Endodermal cell (in vitro differentiated cells): ENCODE measurements around the gene BNIP2. TPM values are rescaled to one million over a fixed set of nuclear protein-coding genes. Genes with fewer than 3 reads are reported as not detected.

Experiments used
- DNase-seq: peaks from one replicate; pipeline ENCODE4 v3.0.0-alpha.2; 2017
- H3K27ac ChIP-seq: 2 replicates; pipeline ENCODE4 v1.5.1; 2013; ENCODE audit warnings: mild to moderate bottlenecking, low read depth, low read length, moderate library complexity
- H3K27me3 ChIP-seq: 2 replicates; pipeline ENCODE4 v1.6.1; 2013; ENCODE audit warnings: mild to moderate bottlenecking, low read length, moderate library complexity; ENCODE audit not compliant: insufficient read depth, control insufficient read depth, poor library complexity, severe bottlenecking
- H3K36me3 ChIP-seq: 2 replicates; pipeline ENCODE4 v1.7.0; 2013; ENCODE audit warnings: mild to moderate bottlenecking, low read length, moderate library complexity; ENCODE audit not compliant: control insufficient read depth, insufficient read depth
- H3K4me1 ChIP-seq: one replicate; pipeline ENCODE4 v1.7.0; 2013; ENCODE audit warnings: low read length; ENCODE audit not compliant: control insufficient read depth, insufficient read depth
- H3K4me3 ChIP-seq: 2 replicates; pipeline ENCODE4 v1.5.1; 2013; ENCODE audit warnings: mild to moderate bottlenecking, low read length, moderate library complexity
- H3K9ac ChIP-seq: 2 replicates; pipeline ENCODE4 v1.6.1; 2013; ENCODE audit warnings: mild to moderate bottlenecking, low read length, moderate library complexity; ENCODE audit not compliant: poor library complexity, severe bottlenecking; ENCODE audit errors: extremely low read depth
- H3K9me3 ChIP-seq: 2 replicates; pipeline ENCODE4 v1.6.1; 2013; ENCODE audit warnings: mild to moderate bottlenecking, low read length, moderate library complexity; ENCODE audit not compliant: control insufficient read depth
- H3K27ac Mint-ChIP-seq: 2 replicates; pipeline ENCODE4 v1.8.0; 2020; ENCODE audit warnings: mixed read lengths
- H3K27me3 Mint-ChIP-seq: 2 replicates; pipeline ENCODE4 v1.8.0; 2021; ENCODE audit warnings: mild to moderate bottlenecking, mixed read lengths; ENCODE audit not compliant: insufficient read depth
- H3K36me3 Mint-ChIP-seq: 2 replicates; pipeline ENCODE4 v1.8.0; 2020; ENCODE audit warnings: low read depth, mixed read lengths
- H3K4me1 Mint-ChIP-seq: 2 replicates; pipeline ENCODE4 v1.8.0; 2020; ENCODE audit warnings: mixed read lengths
- H3K4me3 Mint-ChIP-seq: 2 replicates; pipeline ENCODE4 v1.8.0; 2020; ENCODE audit warnings: mild to moderate bottlenecking, moderate library complexity, mixed read lengths
- H3K9me3 Mint-ChIP-seq: 2 replicates; pipeline ENCODE4 v1.8.0; 2020; ENCODE audit warnings: mild to moderate bottlenecking, mixed read lengths
- WGBS, 2 experiments: methylation state at CpG; one replicate each; pipeline versions ENCODE4 v1.1.5 to v1.1.7; 2013; ENCODE audit warnings: missing lambda C conversion rate in 2 of 2, mixed read lengths in 1 of 2; ENCODE audit not compliant: insufficient coverage in 1 of 2, insufficient read length in 1 of 2; 5-methylcytosine and 5-hydroxymethylcytosine counted together
- total RNA-seq, 2 donors: library from RNA; stranded (reverse); fragmentation: NEBNext Ultra II Directional in 1 of 2; extraction: Animal tissue kit (Norgen Biotek cat#: 25700) in 1 of 2; gene quantifications; 2 replicates in 1 of 2; 3 replicates in 1 of 2; pipeline ENCODE4 v1.2.1, GENCODE V29; 2021
- TF ChIP-seq, protein P1 (sequence below): fragments of 200-600 bp; sonication (generic); conservative IDR thresholded peaks from 2 replicates; pipeline ENCODE4 v1.5.0; 2021; ENCODE audit warnings: antibody characterized with exemption, mild to moderate bottlenecking

BNIP2 gene
- total RNA-seq, 2 donors from 2014 or later, result 52.3 to 52.6 TPM

DNA sequence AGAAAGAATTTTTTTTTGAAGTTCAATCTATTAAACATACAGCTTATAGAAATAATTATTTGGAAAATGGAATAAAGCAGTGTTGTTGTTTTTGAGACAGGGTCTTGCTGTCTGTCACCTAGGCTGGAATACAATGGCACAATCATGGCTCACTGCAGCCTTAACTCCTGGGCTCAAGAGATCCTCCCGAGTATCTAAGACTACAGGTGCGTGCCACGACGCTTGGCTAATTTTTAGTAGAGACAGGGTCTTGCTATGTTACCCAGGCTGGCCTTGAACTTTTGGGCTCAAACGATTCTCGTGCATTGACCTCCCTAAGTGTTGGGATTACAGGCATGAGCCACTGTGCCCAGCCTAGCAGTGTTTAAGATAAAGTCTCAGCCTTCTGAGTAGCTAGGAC is 8.8 kb downstream of the BNIP2 start:
- no peak for DNase-seq
- no peaks in the 10 kb centered on the region for H3K9me3 ChIP-seq
- H3K36me3 Mint-ChIP-seq, result peaks cover 78% of the 10 kb centered on the region
- WGBS, 2 experiments, result 90 to 94% methylated on average over 6 of the region's 6 CpGs
- no peak overlapping the region for H3K4me3 Mint-ChIP-seq
- H3K4me1 Mint-ChIP-seq, result peaks cover 8% of the 10 kb centered on the region
- H3K27ac ChIP-seq, result no peak overlapping the region
- peaks cover 96% of the 10 kb centered on the region for H3K36me3 ChIP-seq
- no peak overlapping the region for H3K9ac ChIP-seq
- H3K27me3 Mint-ChIP-seq, result no peaks in the 10 kb centered on the region
- H3K27me3 ChIP-seq, result no peaks in the 10 kb centered on the region
- no peaks in the 10 kb centered on the region for H3K9me3 Mint-ChIP-seq
- TF ChIP-seq, protein P1, sequence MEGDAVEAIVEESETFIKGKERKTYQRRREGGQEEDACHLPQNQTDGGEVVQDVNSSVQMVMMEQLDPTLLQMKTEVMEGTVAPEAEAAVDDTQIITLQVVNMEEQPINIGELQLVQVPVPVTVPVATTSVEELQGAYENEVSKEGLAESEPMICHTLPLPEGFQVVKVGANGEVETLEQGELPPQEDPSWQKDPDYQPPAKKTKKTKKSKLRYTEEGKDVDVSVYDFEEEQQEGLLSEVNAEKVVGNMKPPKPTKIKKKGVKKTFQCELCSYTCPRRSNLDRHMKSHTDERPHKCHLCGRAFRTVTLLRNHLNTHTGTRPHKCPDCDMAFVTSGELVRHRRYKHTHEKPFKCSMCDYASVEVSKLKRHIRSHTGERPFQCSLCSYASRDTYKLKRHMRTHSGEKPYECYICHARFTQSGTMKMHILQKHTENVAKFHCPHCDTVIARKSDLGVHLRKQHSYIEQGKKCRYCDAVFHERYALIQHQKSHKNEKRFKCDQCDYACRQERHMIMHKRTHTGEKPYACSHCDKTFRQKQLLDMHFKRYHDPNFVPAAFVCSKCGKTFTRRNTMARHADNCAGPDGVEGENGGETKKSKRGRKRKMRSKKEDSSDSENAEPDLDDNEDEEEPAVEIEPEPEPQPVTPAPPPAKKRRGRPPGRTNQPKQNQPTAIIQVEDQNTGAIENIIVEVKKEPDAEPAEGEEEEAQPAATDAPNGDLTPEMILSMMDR, result no peak
- peak overlapping the region; percentile 58 for H3K27ac Mint-ChIP-seq
- H3K4me3 ChIP-seq, result no peak overlapping the region
- peaks cover 6% of the 10 kb centered on the region for H3K4me1 ChIP-seq

DNA sequence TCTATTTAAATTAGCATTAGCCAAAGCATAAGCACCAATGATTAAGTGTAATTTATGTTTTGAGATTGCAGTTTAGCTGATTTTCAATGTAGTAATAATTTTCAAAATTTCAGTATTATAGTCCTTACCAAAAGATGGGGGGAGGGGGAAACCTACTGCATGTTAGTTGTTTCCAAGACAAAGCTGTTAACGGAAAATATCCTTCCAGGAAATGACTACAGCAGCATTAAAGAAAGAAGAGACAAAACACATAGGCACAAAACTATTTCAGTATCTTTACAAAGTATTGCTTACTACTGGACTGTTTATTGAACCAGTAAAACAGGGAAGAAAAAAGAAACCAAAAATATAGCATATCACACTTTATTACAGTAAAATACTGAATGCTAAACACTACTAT is 10.5 kb downstream of the BNIP2 start:
- whole genome bisulfite sequencing, 2 experiments, result 100% methylated on average over 1 of the region's 1 CpG; no CpG with 5 or more reads in 1 of the 2 experiments
- H3K9me3 Mint-ChIP-seq, result no peaks in the 10 kb centered on the region
- H3K9me3 ChIP-seq, result no peaks in the 10 kb centered on the region
- no peak overlapping the region for H3K27ac Mint-ChIP-seq
- no peak overlapping the region for H3K4me3 Mint-ChIP-seq
- DNase-seq, result no peak
- H3K4me3 ChIP-seq, result no peak overlapping the region
- TF ChIP-seq, protein P1, result no peak
- H3K27me3 ChIP-seq, result no peaks in the 10 kb centered on the region
- no peak overlapping the region for H3K9ac ChIP-seq
- peaks cover 6% of the 10 kb centered on the region for H3K4me1 Mint-ChIP-seq
- H3K4me1 ChIP-seq, result peaks cover 6% of the 10 kb centered on the region
- H3K36me3 ChIP-seq, result peaks cover 93% of the 10 kb centered on the region
- peaks cover 82% of the 10 kb centered on the region for H3K36me3 Mint-ChIP-seq
- H3K27ac ChIP-seq, result no peak overlapping the region
- no peaks in the 10 kb centered on the region for H3K27me3 Mint-ChIP-seq

DNA sequence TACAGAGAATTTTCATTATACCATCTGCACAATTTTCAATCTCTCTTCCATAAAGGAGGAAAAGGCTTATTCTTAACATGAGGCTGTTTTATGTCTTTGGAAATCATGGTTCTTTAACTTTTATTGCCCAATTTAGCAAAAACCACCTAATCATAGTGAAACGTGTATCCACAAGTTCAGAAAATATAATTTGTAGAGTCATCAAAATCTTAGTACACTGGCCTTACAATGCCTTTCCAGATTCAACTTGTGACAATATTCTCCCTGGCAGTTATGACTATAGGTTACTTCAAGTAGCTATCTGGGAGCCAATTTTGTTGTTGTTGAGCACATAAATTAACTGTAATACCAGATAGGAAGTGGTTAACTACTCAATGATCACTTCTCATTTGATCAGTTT is 10.9 kb downstream of the BNIP2 start:
- 100% methylated on average over 1 of the region's 1 CpG; no CpG with 5 or more reads in 1 of the 2 experiments for WGBS, 2 experiments
- H3K27ac ChIP-seq, result no peak overlapping the region
- H3K4me1 Mint-ChIP-seq, result peaks cover 6% of the 10 kb centered on the region
- no peak for DNase-seq
- H3K9me3 Mint-ChIP-seq, result no peaks in the 10 kb centered on the region
- no peak overlapping the region for H3K9ac ChIP-seq
- H3K27ac Mint-ChIP-seq, result no peak overlapping the region
- H3K36me3 Mint-ChIP-seq, result peaks cover 80% of the 10 kb centered on the region
- H3K36me3 ChIP-seq, result peaks cover 90% of the 10 kb centered on the region
- no peaks in the 10 kb centered on the region for H3K27me3 Mint-ChIP-seq
- H3K27me3 ChIP-seq, result no peaks in the 10 kb centered on the region
- H3K4me3 ChIP-seq, result no peak overlapping the region
- H3K4me1 ChIP-seq, result peaks cover 6% of the 10 kb centered on the region
- H3K4me3 Mint-ChIP-seq, result no peak overlapping the region
- no peaks in the 10 kb centered on the region for H3K9me3 ChIP-seq
- TF ChIP-seq, protein P1, result no peak
